Measurements from ENCODE around the gene COMMD6.

Gene COMMD6

GRCh38 chr13:75555836-75556235, 18.2 kb upstream of the COMMD6 start:
- DNase-seq (ENCODE audit: low spot score) = no peak
- H3K27ac ChIP-seq (ENCODE audit: poor library complexity, severe bottlenecking) = no peak overlapping the region
- no peak for ATAC-seq (ENCODE audit: low read depth)
- peaks cover 7% of the 10 kb centered on the region for H3K4me1 ChIP-seq (ENCODE audit: insufficient read depth, poor library complexity, severe bottlenecking)
- H3K27me3 ChIP-seq (ENCODE audit: insufficient read depth, poor library complexity, severe bottlenecking) = no peaks in the 10 kb centered on the region
- peaks cover 54% of the 10 kb centered on the region for H3K36me3 ChIP-seq (ENCODE audit: low read depth)
- TF ChIP-seq CTCF (IDR thresholded peaks at IDR 0.05; ENCODE audit: poor library complexity, severe bottlenecking) = no peak
- H3K4me3 ChIP-seq (ENCODE audit: severe bottlenecking) = no peak overlapping the region
- H3K9me3 ChIP-seq (ENCODE audit: severe bottlenecking) = no peaks in the 10 kb centered on the region

DNA sequence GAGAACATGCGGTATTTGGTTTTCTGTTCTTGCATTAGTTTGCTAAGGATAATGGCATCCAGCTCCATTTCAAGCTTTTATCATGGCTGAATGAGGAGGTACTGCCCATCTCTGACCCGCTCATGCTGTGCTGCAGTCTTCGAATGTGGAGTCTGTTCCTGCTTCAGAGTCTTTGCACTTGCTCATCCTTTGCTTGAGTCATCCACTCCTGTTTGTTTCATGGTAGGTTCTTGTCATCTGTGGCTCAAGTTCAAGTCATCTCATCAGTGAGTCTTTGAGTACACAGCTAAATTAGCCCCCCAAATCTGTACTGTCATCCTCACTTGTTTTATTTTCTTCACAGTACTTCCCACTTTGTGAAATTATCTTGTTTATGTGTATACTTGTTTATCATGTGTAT, 17.3 kb upstream of the COMMD6 start:
- ATAC-seq (ENCODE audit: low read depth) = no peak

DNA sequence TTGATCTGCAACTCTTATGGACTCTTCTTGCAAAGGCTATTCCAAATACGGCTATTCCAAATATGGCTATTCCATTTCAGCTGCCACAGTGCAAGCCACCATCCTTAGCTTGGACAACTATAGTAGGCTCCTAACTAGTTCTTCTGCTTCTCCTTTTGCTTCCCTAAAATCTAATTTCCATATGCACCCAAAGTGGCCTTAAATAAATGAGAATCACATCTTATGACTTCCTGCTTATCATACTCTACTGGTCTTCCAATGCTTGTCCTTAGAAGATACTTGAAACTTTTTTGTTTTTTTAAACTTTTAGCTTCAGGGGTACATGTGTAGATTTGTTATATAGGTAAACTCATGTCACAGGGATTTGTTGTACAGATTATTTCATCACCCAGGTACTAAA, 16.8 kb upstream of the COMMD6 start:
- H3K4me3 ChIP-seq (ENCODE audit: severe bottlenecking) = no peak overlapping the region
- H3K27me3 ChIP-seq (ENCODE audit: insufficient read depth, poor library complexity, severe bottlenecking) = no peaks in the 10 kb centered on the region
- DNase-seq (ENCODE audit: low spot score) = no peak
- H3K9me3 ChIP-seq (ENCODE audit: severe bottlenecking) = no peaks in the 10 kb centered on the region
- peaks cover 48% of the 10 kb centered on the region for H3K36me3 ChIP-seq (ENCODE audit: low read depth)
- no peak for TF ChIP-seq CTCF (IDR thresholded peaks at IDR 0.05; ENCODE audit: poor library complexity, severe bottlenecking)
- H3K27ac ChIP-seq (ENCODE audit: poor library complexity, severe bottlenecking) = no peak overlapping the region
- no peak for ATAC-seq (ENCODE audit: low read depth)
- H3K4me1 ChIP-seq (ENCODE audit: insufficient read depth, poor library complexity, severe bottlenecking) = peaks cover 9% of the 10 kb centered on the region

More for the DNA sequence above, 17.3 kb upstream of the COMMD6 start:
- Histone ChIP-seq H3K27ac (ENCODE audit: poor library complexity, severe bottlenecking) (no peak overlapping the region), H3K27me3 (ENCODE audit: insufficient read depth, poor library complexity, severe bottlenecking) (no peaks in the 10 kb centered on the region), H3K36me3 (ENCODE audit: low read depth) (peaks cover 51% of the 10 kb centered on the region), H3K9me3 (ENCODE audit: severe bottlenecking) (no peaks in the 10 kb centered on the region), H3K4me3 (ENCODE audit: severe bottlenecking) (no peak overlapping the region), H3K4me1 (ENCODE audit: insufficient read depth, poor library complexity, severe bottlenecking) (peaks cover 9% of the 10 kb centered on the region)
- no peak for DNase-seq (ENCODE audit: low spot score)
- no peak for TF ChIP-seq CTCF (IDR thresholded peaks at IDR 0.05; ENCODE audit: poor library complexity, severe bottlenecking)

DNA sequence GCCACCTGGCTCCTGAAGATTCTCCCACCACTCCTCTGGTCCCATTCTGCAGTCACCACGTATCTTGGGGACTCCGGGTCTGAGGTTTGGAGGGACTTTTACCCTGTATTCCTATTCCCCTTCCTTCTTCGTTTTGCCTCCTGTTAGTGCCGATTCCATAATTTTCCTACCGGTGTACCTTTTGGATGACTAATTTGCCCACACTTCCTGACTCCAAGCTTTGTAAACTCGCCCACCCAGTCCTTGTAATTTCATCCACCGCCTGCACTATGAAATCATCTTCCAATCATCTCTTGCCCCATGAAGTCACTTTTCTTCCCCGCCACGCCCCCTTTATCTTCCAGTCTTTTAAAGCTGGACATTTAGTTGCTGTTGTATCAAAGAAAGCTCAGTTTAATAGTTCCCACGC, 12.5 kb upstream of the COMMD6 start:
- TF ChIP-seq CTCF (IDR thresholded peaks at IDR 0.05; ENCODE audit: poor library complexity, severe bottlenecking) = no peak
- H3K4me1 ChIP-seq (ENCODE audit: insufficient read depth, poor library complexity, severe bottlenecking) = peaks cover 14% of the 10 kb centered on the region
- H3K9me3 ChIP-seq (ENCODE audit: severe bottlenecking) = no peaks in the 10 kb centered on the region
- ATAC-seq (ENCODE audit: low read depth) (peak; percentile 60), DNase-seq (ENCODE audit: low spot score) (no peak)
- peak overlapping the region; percentile 80 for H3K27ac ChIP-seq (ENCODE audit: poor library complexity, severe bottlenecking)
- H3K27me3 ChIP-seq (ENCODE audit: insufficient read depth, poor library complexity, severe bottlenecking) = no peaks in the 10 kb centered on the region
- peak overlapping the region; percentile 71 for H3K4me3 ChIP-seq (ENCODE audit: severe bottlenecking)
- peaks cover 34% of the 10 kb centered on the region for H3K36me3 ChIP-seq (ENCODE audit: low read depth)

DNA sequence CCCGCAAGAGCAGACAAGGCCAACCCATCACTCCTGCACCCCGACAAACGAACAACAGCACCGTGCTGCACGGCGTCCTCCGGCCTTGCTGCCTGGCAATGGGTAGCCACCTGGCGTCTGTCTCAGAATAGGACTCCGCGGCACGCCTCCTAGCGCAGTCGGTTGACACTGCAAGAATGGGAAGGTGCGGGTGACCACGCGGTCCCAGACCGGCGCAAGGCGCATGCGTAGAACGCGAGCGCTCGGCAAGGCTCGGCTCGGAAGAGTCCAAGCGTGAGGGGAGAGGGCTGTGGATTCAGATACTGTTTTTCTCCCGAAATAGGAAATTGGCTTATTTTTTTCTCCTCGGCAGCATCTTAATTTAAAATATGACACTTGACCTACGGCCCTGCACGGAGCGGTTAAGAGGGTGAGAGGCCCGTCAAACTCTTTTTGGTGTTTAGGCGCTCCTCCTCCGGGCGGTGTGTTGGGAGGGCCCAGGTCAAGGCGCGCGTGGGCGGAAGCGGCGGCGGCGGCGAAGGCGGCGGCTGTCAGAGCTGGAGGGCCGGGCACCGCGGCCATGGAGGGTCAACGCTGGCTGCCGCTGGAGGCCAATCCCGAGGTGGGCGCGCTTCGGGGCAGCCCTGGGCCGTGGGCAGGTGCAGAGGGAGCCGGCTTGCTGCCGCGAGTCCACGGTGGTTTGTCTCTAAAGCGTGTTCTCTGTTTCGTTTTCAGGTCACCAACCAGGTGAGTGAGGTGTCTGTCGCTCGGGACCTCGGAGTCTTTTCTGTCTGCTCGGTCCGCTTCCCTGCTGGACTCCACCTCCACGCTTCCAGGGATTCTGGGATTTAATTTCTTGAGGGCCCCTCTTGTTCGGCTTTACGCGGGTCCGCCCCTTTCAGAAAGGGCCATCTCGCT, 11.9 kb upstream of the COMMD6 start, which contains the start of gene UCHL3:
Gene UCHL3, plus strand, starts transcription at position 530 of the 897 bp plus-strand sequence. Its CDS starts 30 bp downstream, at position 560.
- Histone ChIP-seq H3K27ac (ENCODE audit: poor library complexity, severe bottlenecking) (peak within 1 kb of the TSS; percentile 80), H3K9me3 (ENCODE audit: severe bottlenecking) (no peaks in the 10 kb centered on the region), H3K4me3 (ENCODE audit: severe bottlenecking) (peak within 1 kb of the TSS; percentile 71), H3K36me3 (ENCODE audit: low read depth) (peaks cover 27% of the 10 kb centered on the region), H3K4me1 (ENCODE audit: insufficient read depth, poor library complexity, severe bottlenecking) (peaks cover 16% of the 10 kb centered on the region), H3K27me3 (ENCODE audit: insufficient read depth, poor library complexity, severe bottlenecking) (no peaks in the 10 kb centered on the region)
- ATAC-seq (ENCODE audit: low read depth) = peak; percentile 82
- DNase-seq (ENCODE audit: low spot score) = peak; percentile 88
- TF ChIP-seq CTCF (IDR thresholded peaks at IDR 0.05; ENCODE audit: poor library complexity, severe bottlenecking) = peak; percentile 76

All from RWPE2 (cell line).